GM13977 (cell line): ENCODE measurements around the gene TCF25.
"Not testable (repeated sequence)": the region's sequence is repeated elsewhere in the genome, so short reads cannot be mapped to it uniquely, and the experiment has no call there.

Experiments used
- DNase-seq: peaks from one replicate; pipeline ENCODE4 v3.0.0; 2012; ENCODE audit warnings: low spot score
- CTCF ChIP-seq: IDR thresholded peaks from 2 replicates; pipeline ENCODE4 v1.5.1; 2012; ENCODE audit warnings: mild to moderate bottlenecking, control low read depth; ENCODE audit not compliant: insufficient read depth; ENCODE audit errors: extremely low read depth, missing control alignments
- in situ Hi-C: fragments of 300-500 bp; cut with MboI; formaldehyde crosslinking; loops from one replicate; pipeline ENCODE4 v1.12.0; 2022; ENCODE audit warnings: low sequenced_read_pairs, low pct_unique_long_range_greater_than_20kb, mixed read lengths, inconsistent platforms; ENCODE audit not compliant: unreplicated experiment

The TCF25 gene

GRCh38 chr16:89934611-89935553 lies 61.5 kb downstream of the TCF25 start:
- in situ Hi-C loops: no loop called here
- TF ChIP-seq CTCF: no peak

DNA sequence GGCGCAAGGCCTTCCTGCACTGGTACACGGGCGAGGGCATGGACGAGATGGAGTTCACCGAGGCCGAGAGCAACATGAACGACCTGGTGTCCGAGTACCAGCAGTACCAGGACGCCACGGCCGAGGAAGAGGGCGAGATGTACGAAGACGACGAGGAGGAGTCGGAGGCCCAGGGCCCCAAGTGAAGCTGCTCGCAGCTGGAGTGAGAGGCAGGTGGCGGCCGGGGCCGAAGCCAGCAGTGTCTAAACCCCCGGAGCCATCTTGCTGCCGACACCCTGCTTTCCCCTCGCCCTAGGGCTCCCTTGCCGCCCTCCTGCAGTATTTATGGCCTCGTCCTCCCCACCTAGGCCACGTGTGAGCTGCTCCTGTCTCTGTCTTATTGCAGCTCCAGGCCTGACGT lies 62.2 kb downstream of the TCF25 start:
- in situ Hi-C loops, DNase-seq: not testable (repeated sequence)

More at GRCh38 chr16:89934611-89935553, 61.5 kb downstream of the TCF25 start:
- DNase-seq: no peak

DNA sequence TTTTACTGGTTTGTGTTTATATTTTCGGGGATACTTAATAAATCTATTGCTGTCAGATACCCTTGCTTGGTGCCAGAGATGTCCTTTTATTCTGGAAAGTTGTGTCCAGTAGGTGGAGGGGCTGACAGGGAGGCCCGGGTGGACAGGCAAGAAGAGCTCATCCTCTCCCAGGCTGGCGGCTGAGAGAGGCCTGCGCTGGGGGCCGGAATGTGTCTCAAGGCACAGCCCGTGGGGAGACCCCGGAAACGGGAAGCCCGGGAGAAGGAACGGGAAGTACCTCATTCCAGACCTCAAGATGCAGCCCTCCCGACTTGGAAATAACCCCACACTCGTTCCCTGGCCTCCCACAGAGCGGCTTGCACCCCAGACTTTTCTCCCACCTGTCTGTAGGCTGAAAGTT lies 62.6 kb downstream of the TCF25 start:
- in situ Hi-C loops: no loop called here

DNA sequence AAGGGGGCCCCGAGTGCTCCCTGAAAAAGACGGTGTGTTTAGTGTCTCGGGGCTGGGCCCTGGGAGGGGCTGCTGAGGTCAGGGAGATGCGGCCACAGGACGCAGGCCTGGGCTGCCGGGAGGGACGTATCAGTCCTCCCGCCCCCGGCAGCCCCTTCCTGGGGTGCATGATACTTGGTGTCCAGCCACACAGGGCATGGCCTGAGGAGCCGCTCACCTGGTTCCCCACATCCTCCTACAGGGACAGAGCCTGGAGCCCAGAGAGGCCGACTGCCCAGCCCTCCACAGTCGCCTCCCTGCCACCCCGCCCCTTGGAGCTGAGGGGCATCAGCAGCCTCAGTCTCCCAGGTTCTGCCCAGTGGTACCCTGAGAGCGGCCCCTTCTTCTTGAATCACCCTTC lies 63.1 kb downstream of the TCF25 start:
- in situ Hi-C loops: no loop called here
- DNase-seq: no peak
- TF ChIP-seq CTCF: no peak

More for the DNA sequence above, 62.6 kb downstream of the TCF25 start:
- no peak for TF ChIP-seq CTCF
- DNase-seq: no peak

DNA sequence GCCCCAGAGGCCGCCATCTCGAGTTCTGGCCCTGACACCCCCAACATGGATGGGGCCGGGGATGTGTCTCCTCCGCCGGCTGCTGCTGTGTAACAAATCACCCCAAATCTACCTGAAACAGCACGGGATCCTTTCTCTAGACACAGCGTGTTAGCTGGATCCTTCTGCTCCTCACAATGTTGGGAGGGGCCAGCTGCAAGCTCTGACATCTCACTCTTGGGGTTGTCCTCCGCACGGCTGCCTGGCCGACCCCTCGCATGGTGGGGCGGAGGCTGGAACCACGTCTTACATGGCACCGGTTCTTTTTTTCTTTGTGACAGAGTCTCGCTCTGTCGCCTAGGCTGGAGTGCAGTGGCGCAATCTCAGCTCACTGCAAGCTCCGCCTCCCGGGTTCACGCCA lies 63.6 kb downstream of the TCF25 start:
- DNase-seq: no peak
- TF ChIP-seq CTCF: no peak
- in situ Hi-C loops: no loop called here

DNA sequence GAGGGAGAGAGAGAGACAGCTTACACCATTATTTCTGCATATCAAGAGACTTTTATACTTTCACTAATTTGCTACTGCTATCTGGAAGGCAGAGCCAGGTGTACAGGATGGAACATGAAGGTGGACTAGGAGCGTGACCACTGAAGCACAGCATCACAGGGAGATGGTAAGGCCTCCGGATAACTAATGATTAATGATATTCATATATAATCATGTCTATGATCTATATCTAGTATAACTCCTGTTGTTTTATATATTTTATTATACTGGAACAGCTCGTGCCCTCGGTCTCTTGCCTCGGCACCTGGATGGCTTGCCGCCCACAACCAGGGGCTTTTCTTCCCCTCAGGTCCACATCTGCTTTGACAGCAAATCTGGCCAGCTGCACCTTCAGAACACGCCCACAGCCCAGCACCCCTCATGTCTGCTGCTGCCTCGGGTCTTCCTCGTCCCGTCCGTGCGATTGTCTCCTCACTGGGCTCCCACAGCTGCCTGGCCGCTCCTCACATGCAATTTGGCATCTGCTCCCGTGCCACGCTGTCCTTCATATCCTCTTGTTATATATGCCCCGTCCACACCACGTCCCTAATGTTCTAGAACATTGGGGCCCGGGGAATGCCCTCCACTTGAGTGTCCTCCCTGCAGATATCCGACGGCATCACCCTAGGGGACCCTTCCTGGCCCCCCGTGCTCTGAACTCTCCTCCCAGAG lies 64.9 kb downstream of the TCF25 start:
- DNase-seq: no peak
- in situ Hi-C loops: no loop called here
- TF ChIP-seq CTCF: no peak

DNA sequence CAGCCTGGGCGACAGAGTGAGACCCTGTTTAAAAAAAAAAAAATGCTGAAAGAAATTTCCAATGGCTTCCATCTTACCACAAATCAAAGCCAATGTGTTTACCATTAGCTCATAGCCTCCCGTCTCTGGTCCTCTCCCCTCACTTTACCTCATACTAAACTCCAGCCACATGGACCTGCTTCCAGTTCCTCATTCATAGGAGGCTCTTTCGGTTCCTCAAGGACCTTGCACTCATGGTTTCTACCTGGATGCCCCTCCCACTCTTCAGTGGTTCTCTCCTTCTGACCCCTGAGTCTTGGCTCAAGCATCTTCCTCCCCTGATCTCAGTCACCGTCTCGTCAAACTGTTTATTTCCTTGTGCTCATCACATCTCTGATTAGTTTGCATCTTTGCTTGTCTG lies 71.4 kb downstream of the TCF25 start:
- no peak for TF ChIP-seq CTCF
- DNase-seq: no peak
- in situ Hi-C loops: no loop called here
